Neural cell (in vitro differentiated cells): ENCODE results near the gene TRAF2. TPM values are rescaled to one million over a fixed set of nuclear protein-coding genes. Genes with fewer than 3 reads are reported as not detected.

Experiments
- H2AFZ ChIP-seq: fragments of 200-600, 300-800 bp; sonication (generic), shearing (Covaris generic); 2 replicates; pipeline ENCODE4 v1.6.0; 2014; ENCODE audit warnings: low read depth, mild to moderate bottlenecking, antibody characterized with exemption, low read length, moderate library complexity
- H3F3A ChIP-seq: fragments of 200-600 bp; shearing (Covaris generic); 2 replicates; pipeline ENCODE4 v1.6.1; 2016; ENCODE audit warnings: mild to moderate bottlenecking, moderate library complexity, mixed read lengths, antibody characterized with exemption, low read length; ENCODE audit not compliant: insufficient read depth, poor library complexity, severe bottlenecking
- H3K27ac ChIP-seq: fragments of 200-600, 300-800 bp; sonication (generic), shearing (Covaris generic); 2 replicates; pipeline ENCODE4 v1.5.1; 2014; ENCODE audit warnings: mild to moderate bottlenecking, low read length, moderate library complexity
- H3K27me3 ChIP-seq: fragments of 300-800, 200-600 bp; sonication (generic), shearing (Covaris generic); 2 replicates; pipeline ENCODE4 v1.6.0; 2014; ENCODE audit warnings: mild to moderate bottlenecking, low read depth, low read length, moderate library complexity; ENCODE audit not compliant: insufficient read depth
- H3K36me3 ChIP-seq: fragments of 300-800, 200-600 bp; sonication (generic), shearing (Covaris generic); 2 replicates; pipeline ENCODE4 v1.5.1; 2014; ENCODE audit warnings: mild to moderate bottlenecking, antibody characterized with exemption, low read length, moderate library complexity; ENCODE audit not compliant: insufficient read depth
- H3K4me2 ChIP-seq: fragments of 300-800, 200-600 bp; sonication (generic), shearing (Covaris generic); 2 replicates; pipeline ENCODE4 v1.6.0; 2014; ENCODE audit warnings: mild to moderate bottlenecking, low read length
- H3K4me3 ChIP-seq: fragments of 300-800, 200-600 bp; sonication (generic), shearing (Covaris generic); 2 replicates; pipeline ENCODE4 v1.5.1; 2014; ENCODE audit warnings: mild to moderate bottlenecking, low read length, moderate library complexity
- H3K79me2 ChIP-seq: fragments of 200-600 bp; shearing (Covaris generic); replicated peaks from 2 replicates; pipeline ENCODE4 v1.6.0; 2014; ENCODE audit warnings: mild to moderate bottlenecking, low read length, moderate library complexity; ENCODE audit not compliant: insufficient read depth
- H3K9ac ChIP-seq: fragments of 300-800, 200-600 bp; sonication (generic), shearing (Covaris generic); 2 replicates; pipeline ENCODE4 v1.6.1; 2016; ENCODE audit warnings: mild to moderate bottlenecking, low read length, mixed read lengths
- H3K9me2 ChIP-seq: fragments of 200-600 bp; shearing (Covaris generic); 2 replicates; pipeline ENCODE4 v1.6.1; 2016; ENCODE audit warnings: mild to moderate bottlenecking, low read length, mixed read lengths; ENCODE audit not compliant: insufficient read depth
- H3K9me3 ChIP-seq: fragments of 200-600, 300-800 bp; sonication (generic), shearing (Covaris generic); 2 replicates; pipeline ENCODE4 v1.6.1; 2016; ENCODE audit warnings: mild to moderate bottlenecking, mixed run types, low read length, moderate library complexity, mixed read lengths
- H4K20me1 ChIP-seq: fragments of 200-600 bp; shearing (Covaris generic); 2 replicates; pipeline ENCODE4 v1.6.1; 2016; ENCODE audit warnings: mild to moderate bottlenecking, mixed run types; ENCODE audit not compliant: insufficient read depth
- CTCF ChIP-seq: fragments of 450-650 bp; IDR thresholded peaks from 2 replicates; pipeline ENCODE4 v1.5.1; 2014; ENCODE audit warnings: antibody characterized with exemption, mild to moderate bottlenecking, moderate library complexity; ENCODE audit not compliant: poor library complexity, severe bottlenecking
- EP300 ChIP-seq: fragments of 450-650 bp; conservative IDR thresholded peaks from 2 replicates; pipeline ENCODE4 v1.6.1; 2014; ENCODE audit warnings: antibody characterized with exemption, mild to moderate bottlenecking, moderate library complexity; ENCODE audit not compliant: poor library complexity, severe bottlenecking
- EZH2 ChIP-seq: fragments of 200-600, 300-800 bp; shearing (Covaris generic), sonication (generic); IDR thresholded peaks from 2 replicates; pipeline ENCODE4 v1.6.1; 2014; ENCODE audit warnings: antibody characterized with exemption, low read length, borderline replicate concordance, mild to moderate bottlenecking; ENCODE audit not compliant: insufficient read depth, poor library complexity, severe bottlenecking
- MXI1 ChIP-seq: fragments of 450-650 bp; conservative IDR thresholded peaks from 2 replicates; pipeline ENCODE4 v1.6.1; 2014; ENCODE audit warnings: antibody characterized with exemption, mild to moderate bottlenecking; ENCODE audit not compliant: poor library complexity, severe bottlenecking
- POLR2AphosphoS5 ChIP-seq: IDR thresholded peaks from 2 replicates; pipeline ENCODE4 v1.6.1; 2012
- RAD21 ChIP-seq: fragments of 450-650 bp; conservative IDR thresholded peaks from 2 replicates; pipeline ENCODE4 v1.6.1; 2014; ENCODE audit warnings: antibody characterized with exemption, mild to moderate bottlenecking, moderate library complexity
- SMC3 ChIP-seq: fragments of 450-650 bp; conservative IDR thresholded peaks from 2 replicates; pipeline ENCODE4 v1.6.1; 2014; ENCODE audit warnings: antibody characterized with exemption, mild to moderate bottlenecking, moderate library complexity; ENCODE audit not compliant: poor library complexity
- TAF1 ChIP-seq: IDR thresholded peaks from 2 replicates; pipeline ENCODE4 v1.6.1; 2012; ENCODE audit warnings: low read depth
- polyA plus RNA-seq: library from polyadenylated mRNA; depleted of rRNA; stranded (reverse); fragments of >200 nt; gene quantifications from 2 replicates; pipeline ENCODE4 v1.2.3, GENCODE V29; 2014
- TF ChIP-seq, protein P1 (sequence below): IDR thresholded peaks from 2 replicates; pipeline ENCODE4 v1.6.1; 2012; ENCODE audit warnings: borderline replicate concordance

TRAF2 gene
- polyA plus RNA-seq, 1 donor from 2014 or later = 14.6 TPM

DNA sequence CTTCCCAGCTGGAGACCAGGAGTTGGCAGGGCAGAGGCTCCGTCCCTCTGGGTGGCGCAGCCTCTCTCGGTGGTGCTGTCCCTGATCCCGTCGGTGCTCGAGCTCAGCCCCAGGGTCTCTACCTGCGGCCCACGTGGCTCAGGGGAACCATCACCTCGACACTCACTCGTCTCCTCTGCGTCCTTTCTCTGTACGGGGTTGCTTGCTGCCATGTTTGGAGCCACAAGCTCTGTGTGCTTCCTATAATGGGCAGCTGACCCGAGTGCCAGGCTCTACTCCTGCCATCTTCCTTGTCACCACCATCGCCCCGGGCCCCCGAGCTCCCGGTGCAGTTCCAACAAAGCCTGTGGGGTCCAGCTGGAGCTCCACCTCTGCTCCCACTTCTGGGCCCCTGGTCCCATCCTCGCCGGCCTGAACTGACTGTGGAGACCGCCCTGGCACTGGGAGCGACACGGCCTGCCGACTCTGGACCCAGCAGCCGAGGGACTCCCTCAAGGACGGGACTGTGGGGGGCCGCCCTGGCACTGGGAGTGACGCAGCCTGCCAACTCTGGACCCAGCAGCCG is 53.2 kb downstream of the TRAF2 start:
- Histone ChIP-seq H3F3A (no peaks in the 10 kb centered on the region), H3K79me2 (peaks cover 8% of the 10 kb centered on the region), H3K4me2 (no peak overlapping the region), H2AFZ (no peak overlapping the region), H3K9ac (no peak overlapping the region), H3K27me3 (no peaks in the 10 kb centered on the region), H3K9me3 (no peaks in the 10 kb centered on the region), H3K4me3 (no peak overlapping the region), H3K36me3 (peaks cover 6% of the 10 kb centered on the region), H4K20me1 (no peaks in the 10 kb centered on the region), H3K9me2 (no peaks in the 10 kb centered on the region), H3K27ac (no peak overlapping the region)
- TF ChIP-seq EZH2 (no peak), EP300 (no peak), TAF1 (no peak), SMC3 (no peak), RAD21 (no peak), MXI1 (no peak), POLR2AphosphoS5 (no peak), CTCF (no peak)
- TF ChIP-seq, protein P1, sequence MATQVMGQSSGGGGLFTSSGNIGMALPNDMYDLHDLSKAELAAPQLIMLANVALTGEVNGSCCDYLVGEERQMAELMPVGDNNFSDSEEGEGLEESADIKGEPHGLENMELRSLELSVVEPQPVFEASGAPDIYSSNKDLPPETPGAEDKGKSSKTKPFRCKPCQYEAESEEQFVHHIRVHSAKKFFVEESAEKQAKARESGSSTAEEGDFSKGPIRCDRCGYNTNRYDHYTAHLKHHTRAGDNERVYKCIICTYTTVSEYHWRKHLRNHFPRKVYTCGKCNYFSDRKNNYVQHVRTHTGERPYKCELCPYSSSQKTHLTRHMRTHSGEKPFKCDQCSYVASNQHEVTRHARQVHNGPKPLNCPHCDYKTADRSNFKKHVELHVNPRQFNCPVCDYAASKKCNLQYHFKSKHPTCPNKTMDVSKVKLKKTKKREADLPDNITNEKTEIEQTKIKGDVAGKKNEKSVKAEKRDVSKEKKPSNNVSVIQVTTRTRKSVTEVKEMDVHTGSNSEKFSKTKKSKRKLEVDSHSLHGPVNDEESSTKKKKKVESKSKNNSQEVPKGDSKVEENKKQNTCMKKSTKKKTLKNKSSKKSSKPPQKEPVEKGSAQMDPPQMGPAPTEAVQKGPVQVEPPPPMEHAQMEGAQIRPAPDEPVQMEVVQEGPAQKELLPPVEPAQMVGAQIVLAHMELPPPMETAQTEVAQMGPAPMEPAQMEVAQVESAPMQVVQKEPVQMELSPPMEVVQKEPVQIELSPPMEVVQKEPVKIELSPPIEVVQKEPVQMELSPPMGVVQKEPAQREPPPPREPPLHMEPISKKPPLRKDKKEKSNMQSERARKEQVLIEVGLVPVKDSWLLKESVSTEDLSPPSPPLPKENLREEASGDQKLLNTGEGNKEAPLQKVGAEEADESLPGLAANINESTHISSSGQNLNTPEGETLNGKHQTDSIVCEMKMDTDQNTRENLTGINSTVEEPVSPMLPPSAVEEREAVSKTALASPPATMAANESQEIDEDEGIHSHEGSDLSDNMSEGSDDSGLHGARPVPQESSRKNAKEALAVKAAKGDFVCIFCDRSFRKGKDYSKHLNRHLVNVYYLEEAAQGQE = no peak

GRCh38 chr9:136939996-136940525 is 53.7 kb downstream of the TRAF2 start:
- no peaks in the 10 kb centered on the region for H3K9me2 ChIP-seq
- peaks cover 6% of the 10 kb centered on the region for H3K36me3 ChIP-seq
- H3K27ac ChIP-seq = no peak overlapping the region
- H2AFZ ChIP-seq = no peak overlapping the region
- peaks cover 8% of the 10 kb centered on the region for H3K79me2 ChIP-seq
- TF ChIP-seq POLR2AphosphoS5 = no peak
- no peak for TF ChIP-seq EZH2
- TF ChIP-seq SMC3 = no peak
- TF ChIP-seq CTCF = no peak
- TF ChIP-seq TAF1 = no peak
- TF ChIP-seq, protein P1 = no peak
- no peaks in the 10 kb centered on the region for H3K9me3 ChIP-seq
- H3K4me2 ChIP-seq = no peak overlapping the region
- no peak overlapping the region for H3K4me3 ChIP-seq
- H4K20me1 ChIP-seq = no peaks in the 10 kb centered on the region
- H3K9ac ChIP-seq = no peak overlapping the region
- no peaks in the 10 kb centered on the region for H3F3A ChIP-seq
- no peaks in the 10 kb centered on the region for H3K27me3 ChIP-seq
